HepG2 (cell line): ENCODE data around the gene RAP2A. TPM values are rescaled to one million over a fixed set of nuclear protein-coding genes. Genes with fewer than 3 reads are reported as not detected.
A peak's percentile ranks its signal among the peaks of the same experiment; 100 is the strongest.

Experiments
- CBX2 ChIP-seq, 2 experiments: fragments of 200-600 bp in 1 of 2; sonication (generic); formaldehyde crosslinking in 1 of 2; IDR thresholded peaks; 2 replicates each; pipeline versions ENCODE4 v1.7.0 to v1.8.1; 2018 to 2022; ENCODE audit warnings: low read depth in 2 of 2, low read length in 1 of 2, mild to moderate bottlenecking in 1 of 2, missing genetic modification reagents in 1 of 2
- CENPX ChIP-seq: sonication (generic); formaldehyde crosslinking; IDR thresholded peaks from 2 replicates; pipeline ENCODE4 v1.9.0; 2021; ENCODE audit warnings: mild to moderate bottlenecking, missing genetic modification reagents, moderate library complexity
- FOXK1 ChIP-seq: sonication (generic); formaldehyde crosslinking; IDR thresholded peaks from 2 replicates; pipeline ENCODE4 v1.4.0; 2020; ENCODE audit warnings: low read depth, missing genetic modification reagents, borderline replicate concordance
- HCFC1 ChIP-seq: fragments of 150-350 bp; IDR thresholded peaks from 2 replicates; pipeline ENCODE4 v1.6.1; 2014; ENCODE audit warnings: low read depth, low read length
- HMGA1 ChIP-seq: sonication (generic); formaldehyde crosslinking; conservative IDR thresholded peaks from 2 replicates; pipeline ENCODE4 v1.4.0; 2020; ENCODE audit warnings: missing genetic modification reagents
- HNRNPUL1 ChIP-seq: fragments of 200-400 bp; formaldehyde crosslinking; IDR thresholded peaks from 2 replicates; pipeline ENCODE4 v1.6.1; 2017; ENCODE audit warnings: low read depth, mild to moderate bottlenecking, low read length, moderate library complexity
- HOXA9 ChIP-seq: sonication (generic); formaldehyde crosslinking; IDR thresholded peaks from 2 replicates; pipeline ENCODE4 v1.8.1; 2022; ENCODE audit warnings: missing genetic modification reagents, mild to moderate bottlenecking, moderate library complexity, borderline replicate concordance
- IKZF4 ChIP-seq: sonication (generic); formaldehyde crosslinking; IDR thresholded peaks from 2 replicates; pipeline ENCODE4 v1.5.1; 2020; ENCODE audit warnings: borderline replicate concordance, mild to moderate bottlenecking, low read depth, missing genetic modification reagents; ENCODE audit errors: not compliant biosample characterization
- JUND ChIP-seq: sonication (generic); formaldehyde crosslinking; IDR thresholded peaks from 2 replicates; pipeline ENCODE4 v1.8.0; 2022; ENCODE audit warnings: mild to moderate bottlenecking, missing genetic modification reagents
- KDM6A ChIP-seq: IDR thresholded peaks from 2 replicates; pipeline ENCODE4 v1.6.1; 2016; ENCODE audit warnings: low read depth
- KLF9 ChIP-seq: IDR thresholded peaks from 2 replicates; pipeline ENCODE4 v1.6.1; 2016; ENCODE audit warnings: low read depth
- NR2C2 ChIP-seq: sonication (generic); formaldehyde crosslinking; IDR thresholded peaks from 2 replicates; pipeline ENCODE4 v1.4.0; 2020; ENCODE audit warnings: missing genetic modification reagents, mild to moderate bottlenecking, moderate library complexity, borderline replicate concordance
- PHF20 ChIP-seq: sonication (generic); formaldehyde crosslinking; IDR thresholded peaks from 2 replicates; pipeline ENCODE4 v1.5.0; 2020; ENCODE audit warnings: mild to moderate bottlenecking, missing genetic modification reagents
- PHF5A ChIP-seq: IDR thresholded peaks from one replicate; pipeline ENCODE4 v1.6.1; 2018; ENCODE audit warnings: low read depth, missing genetic modification reagents; ENCODE audit not compliant: unreplicated experiment
- RARG ChIP-seq: sonication (generic); formaldehyde crosslinking; IDR thresholded peaks from 2 replicates; pipeline ENCODE4 v1.4.0; 2020; ENCODE audit warnings: low read depth, mild to moderate bottlenecking, missing genetic modification reagents
- SAP130 ChIP-seq: IDR thresholded peaks from 2 replicates; pipeline ENCODE4 v1.6.1; 2016; ENCODE audit warnings: low read depth
- TARDBP ChIP-seq: sonication (generic); formaldehyde crosslinking; IDR thresholded peaks from 2 replicates; pipeline ENCODE4 v1.8.0; 2022; ENCODE audit warnings: mild to moderate bottlenecking, missing genetic modification reagents
- TOPORS ChIP-seq: sonication (generic); formaldehyde crosslinking; IDR thresholded peaks from 2 replicates; pipeline ENCODE4 v1.8.0; 2023; ENCODE audit warnings: mild to moderate bottlenecking, missing genetic modification reagents
- ZFP36L2 ChIP-seq: sonication (generic); formaldehyde crosslinking; IDR thresholded peaks from 2 replicates; pipeline ENCODE4 v1.4.0; 2020; ENCODE audit warnings: missing genetic modification reagents
- ZNF124 ChIP-seq: sonication (generic); formaldehyde crosslinking; IDR thresholded peaks from 2 replicates; pipeline ENCODE4 v1.4.0; 2020; ENCODE audit warnings: missing genetic modification reagents
- ZNF224 ChIP-seq: sonication (generic); formaldehyde crosslinking; IDR thresholded peaks from 2 replicates; pipeline ENCODE4 v1.5.0; 2020; ENCODE audit warnings: mild to moderate bottlenecking, missing genetic modification reagents
- ZNF232 ChIP-seq: sonication (generic); formaldehyde crosslinking; IDR thresholded peaks from 2 replicates; pipeline ENCODE4 v1.4.0; 2020; ENCODE audit warnings: missing genetic modification reagents, borderline replicate concordance
- ZNF274 ChIP-seq: sonication (generic); formaldehyde crosslinking; IDR thresholded peaks from 2 replicates; pipeline ENCODE4 v1.5.1; 2020; ENCODE audit warnings: mild to moderate bottlenecking, missing genetic modification reagents
- ZNF446 ChIP-seq: sonication (generic); formaldehyde crosslinking; IDR thresholded peaks from 2 replicates; pipeline ENCODE4 v1.5.0; 2020; ENCODE audit warnings: mild to moderate bottlenecking, missing genetic modification reagents
- ZNF674 ChIP-seq: sonication (generic); formaldehyde crosslinking; IDR thresholded peaks from 2 replicates; pipeline ENCODE4 v1.5.0; 2020; ENCODE audit warnings: low read depth, mild to moderate bottlenecking, missing genetic modification reagents
- ZNF879 ChIP-seq: sonication (generic); formaldehyde crosslinking; IDR thresholded peaks from 2 replicates; pipeline ENCODE4 v1.8.1; 2023; ENCODE audit warnings: missing genetic modification reagents
- polyA plus RNA-seq, 8 experiments: library from polyadenylated mRNA; depleted of rRNA in 3 of 8; stranded (reverse) in 7 of 8; unstranded in 1 of 8; fragments of >200 nt; fragmentation: Illumina TruSeq in 4 of 8; extraction: Trizol in 4 of 8; gene quantifications; 2 replicates each; pipeline versions ENCODE4 v1.2.1 to v1.2.3, GENCODE V29; 2011 to 2016; ENCODE audit warnings: low read depth in 4 of 8, missing spikeins in 1 of 8, mixed read lengths in 1 of 8; ENCODE audit not compliant: insufficient read depth in 1 of 8
- total RNA-seq, 5 experiments: library from RNA; depleted of rRNA; stranded (reverse); fragments of >200 nt; fragmentation: Illumina TruSeq; extraction: Trizol; gene quantifications; 2 replicates each; pipeline ENCODE4 v1.2.3, GENCODE V29; 2016; ENCODE audit warnings: low read depth in 1 of 5
- TF ChIP-seq, protein P1 (sequence below): sonication (generic); formaldehyde crosslinking; IDR thresholded peaks from 2 replicates; pipeline ENCODE4 v1.5.1; 2020; ENCODE audit warnings: missing genetic modification reagents, mild to moderate bottlenecking, borderline replicate concordance
- TF ChIP-seq, protein P2 (sequence below): sonication (generic); formaldehyde crosslinking; IDR thresholded peaks from 2 replicates; pipeline ENCODE4 v1.4.0; 2020; ENCODE audit warnings: mild to moderate bottlenecking, low read depth, missing genetic modification reagents
- TF ChIP-seq, protein P3 (sequence below): sonication (generic); formaldehyde crosslinking; IDR thresholded peaks from 2 replicates; pipeline ENCODE4 v1.4.0; 2020; ENCODE audit warnings: missing genetic modification reagents

Gene RAP2A
- total and polyA plus RNA-seq, 2 of the 13 experiments (the other 11 are each of a cell fraction or from before 2014, with no cell fraction given) = 9.9 to 23.1 TPM

DNA sequence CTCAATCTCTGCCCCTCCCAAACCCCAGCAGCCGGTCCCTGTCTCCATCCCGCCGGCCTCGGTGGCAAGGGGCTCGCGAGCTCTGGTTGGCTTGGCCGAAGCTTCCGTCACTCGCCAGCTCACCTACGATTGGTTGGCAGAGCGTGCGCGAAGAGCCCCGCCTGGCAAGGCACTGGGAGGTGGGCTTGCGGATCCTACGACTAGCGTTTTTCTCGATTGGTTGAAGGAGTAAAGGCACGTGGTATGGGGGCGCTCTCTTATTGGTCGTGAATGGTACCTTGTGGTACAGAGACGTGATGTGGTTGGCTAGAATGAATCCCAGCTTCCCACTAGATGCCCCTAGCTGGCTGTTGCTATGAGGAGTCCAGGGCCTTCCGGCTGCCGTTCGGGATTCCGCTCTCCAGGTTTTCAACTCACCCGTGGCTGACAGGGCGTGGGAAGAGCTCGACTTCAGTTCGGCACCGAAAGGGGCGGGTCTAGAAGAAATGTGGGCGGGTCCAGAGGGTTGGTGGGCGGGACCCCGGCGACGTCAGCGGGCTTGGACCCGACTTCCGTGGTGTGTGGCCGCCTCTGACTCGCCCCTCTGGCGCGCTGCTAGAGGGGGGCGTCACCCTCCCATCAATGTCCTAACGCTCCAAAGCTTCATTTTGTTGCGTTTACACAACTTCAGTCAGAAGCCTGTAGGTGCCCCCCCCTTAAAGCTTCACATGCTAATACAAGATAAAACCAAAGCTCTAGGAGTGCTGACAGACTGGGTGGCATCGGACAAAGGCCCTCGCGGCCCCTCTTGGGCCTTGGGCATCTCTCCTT lies 847 bp upstream of the RAP2A start (continued):
- TF ChIP-seq IKZF4 (no peak), ZNF224 (CRISPR knock-in tag) (0 out of 2 replicates have a peak, but pooled peaks have one; percentile 26), KDM6A (CRISPR knock-in tag) (no peak), CENPX (CRISPR knock-in tag) (no peak), ZFP36L2 (CRISPR knock-in tag) (no peak), ZNF124 (CRISPR knock-in tag) (peak; percentile 60; the same call in 1 of the 2 replicates), PHF20 (CRISPR knock-in tag) (peak; percentile 74), ZNF232 (CRISPR knock-in tag) (no peak), HMGA1 (CRISPR knock-in tag) (no peak), PHF5A (no peak), CBX2 (IDR thresholded peaks at IDR 0.05; ENCODE audit: low read depth, low read length) (no peak), CBX2 (CRISPR knock-in tag; IDR thresholded peaks at IDR 0.05; ENCODE audit: low read depth) (no peak), HOXA9 (CRISPR knock-in tag) (no peak), HCFC1 (peak; percentile 24; the same call in 1 of the 2 replicates), ZNF879 (CRISPR knock-in tag) (no peak), RARG (peak; percentile 86; the same call in 1 of the 2 replicates), ZNF274 (CRISPR knock-in tag) (no peak), TARDBP (CRISPR knock-in tag) (no peak), JUND (CRISPR knock-in tag) (no peak), ZNF446 (CRISPR knock-in tag) (no peak), FOXK1 (CRISPR knock-in tag) (peak; percentile 80; the same call in 1 of the 2 replicates), SAP130 (peak; percentile 74), HNRNPUL1 (no peak), ZNF674 (CRISPR knock-in tag) (no peak), KLF9 (CRISPR knock-in tag) (peak; percentile 83; the same call in 1 of the 2 replicates), NR2C2 (CRISPR knock-in tag) (no peak; the same call in 1 of the 2 replicates), TOPORS (CRISPR knock-in tag) (no peak; the same call in 1 of the 2 replicates)
- TF ChIP-seq, protein P1, sequence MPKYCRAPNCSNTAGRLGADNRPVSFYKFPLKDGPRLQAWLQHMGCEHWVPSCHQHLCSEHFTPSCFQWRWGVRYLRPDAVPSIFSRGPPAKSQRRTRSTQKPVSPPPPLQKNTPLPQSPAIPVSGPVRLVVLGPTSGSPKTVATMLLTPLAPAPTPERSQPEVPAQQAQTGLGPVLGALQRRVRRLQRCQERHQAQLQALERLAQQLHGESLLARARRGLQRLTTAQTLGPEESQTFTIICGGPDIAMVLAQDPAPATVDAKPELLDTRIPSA (CRISPR knock-in tag) = 0 out of 2 replicates have a peak, but pooled peaks have one; percentile 25
- TF ChIP-seq, protein P2, sequence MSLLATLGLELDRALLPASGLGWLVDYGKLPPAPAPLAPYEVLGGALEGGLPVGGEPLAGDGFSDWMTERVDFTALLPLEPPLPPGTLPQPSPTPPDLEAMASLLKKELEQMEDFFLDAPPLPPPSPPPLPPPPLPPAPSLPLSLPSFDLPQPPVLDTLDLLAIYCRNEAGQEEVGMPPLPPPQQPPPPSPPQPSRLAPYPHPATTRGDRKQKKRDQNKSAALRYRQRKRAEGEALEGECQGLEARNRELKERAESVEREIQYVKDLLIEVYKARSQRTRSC = no peak
- TF ChIP-seq, protein P3, sequence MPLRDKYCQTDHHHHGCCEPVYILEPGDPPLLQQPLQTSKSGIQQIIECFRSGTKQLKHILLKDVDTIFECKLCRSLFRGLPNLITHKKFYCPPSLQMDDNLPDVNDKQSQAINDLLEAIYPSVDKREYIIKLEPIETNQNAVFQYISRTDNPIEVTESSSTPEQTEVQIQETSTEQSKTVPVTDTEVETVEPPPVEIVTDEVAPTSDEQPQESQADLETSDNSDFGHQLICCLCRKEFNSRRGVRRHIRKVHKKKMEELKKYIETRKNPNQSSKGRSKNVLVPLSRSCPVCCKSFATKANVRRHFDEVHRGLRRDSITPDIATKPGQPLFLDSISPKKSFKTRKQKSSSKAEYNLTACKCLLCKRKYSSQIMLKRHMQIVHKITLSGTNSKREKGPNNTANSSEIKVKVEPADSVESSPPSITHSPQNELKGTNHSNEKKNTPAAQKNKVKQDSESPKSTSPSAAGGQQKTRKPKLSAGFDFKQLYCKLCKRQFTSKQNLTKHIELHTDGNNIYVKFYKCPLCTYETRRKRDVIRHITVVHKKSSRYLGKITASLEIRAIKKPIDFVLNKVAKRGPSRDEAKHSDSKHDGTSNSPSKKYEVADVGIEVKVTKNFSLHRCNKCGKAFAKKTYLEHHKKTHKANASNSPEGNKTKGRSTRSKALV = peak; percentile 70; the same call in 1 of the 2 replicates
